ENCODE measurements around the gene FAM110A. TPM values are rescaled to one million over a fixed set of nuclear protein-coding genes. Genes with fewer than 3 reads are reported as not detected.
"Not testable (repeated sequence)": the region's sequence is repeated elsewhere in the genome, so short reads cannot be mapped to it uniquely, and the experiment has no call there.

FAM110A gene
- 1 to 10 TPM; 6.8 to 8.9 (median 7.9) TPM for total RNA-seq

DNA sequence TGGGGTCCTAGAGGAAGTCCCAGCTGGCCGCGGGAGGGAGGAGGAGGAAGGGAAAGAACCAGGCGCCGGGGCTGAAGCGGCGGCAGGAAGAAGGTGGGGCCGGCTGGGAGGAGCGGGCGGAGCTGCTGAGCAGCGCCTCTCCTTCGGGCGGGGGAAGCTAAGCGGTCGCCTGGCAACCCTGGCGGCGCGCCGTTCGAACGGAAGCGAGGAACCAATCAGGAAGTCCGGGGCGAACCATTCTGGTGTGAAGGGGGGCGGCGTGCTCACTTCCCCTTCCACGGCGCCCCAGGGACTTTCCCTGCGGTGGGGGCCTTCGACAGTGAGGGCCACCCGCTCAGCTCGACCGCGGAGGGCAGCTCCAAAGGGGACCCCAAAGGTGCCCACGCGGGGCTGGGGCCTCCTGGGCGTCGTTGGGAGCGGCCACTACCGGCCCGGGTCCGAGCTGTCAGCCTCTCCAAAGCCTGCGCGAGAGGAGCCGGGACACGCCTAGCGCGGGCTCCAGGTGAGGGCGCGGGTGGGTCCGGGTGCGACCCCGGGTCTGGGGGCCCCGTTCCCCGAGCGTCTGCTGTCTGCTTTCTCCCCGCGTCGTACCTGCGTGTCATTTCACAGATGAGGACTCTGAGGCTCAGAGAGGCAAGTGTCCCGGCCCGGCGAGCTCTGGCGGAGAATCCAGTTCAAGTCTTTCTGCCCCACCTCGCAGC, at the start of gene FAM110A:
Gene FAM110A (plus strand): TSS at position 266 of the 701 bp plus-strand sequence. CDS start 11,090 bp downstream, outside the sequence.
- Mint-ChIP-seq H3K4me3 (peak within 1 kb of the TSS; percentile 87), H3K4me1 (ENCODE audit: low read depth) (peaks cover 45% of the 10 kb centered on the region), H3K27me3 (ENCODE audit: low read depth) (no peaks in the 10 kb centered on the region), H3K9me3 (no peaks in the 10 kb centered on the region), H3K36me3 (ENCODE audit: insufficient read depth) (peaks cover 3% of the 10 kb centered on the region)
- ATAC-seq (peak; percentile 93 to 94), DNase-seq (peak; percentile 92)

DNA sequence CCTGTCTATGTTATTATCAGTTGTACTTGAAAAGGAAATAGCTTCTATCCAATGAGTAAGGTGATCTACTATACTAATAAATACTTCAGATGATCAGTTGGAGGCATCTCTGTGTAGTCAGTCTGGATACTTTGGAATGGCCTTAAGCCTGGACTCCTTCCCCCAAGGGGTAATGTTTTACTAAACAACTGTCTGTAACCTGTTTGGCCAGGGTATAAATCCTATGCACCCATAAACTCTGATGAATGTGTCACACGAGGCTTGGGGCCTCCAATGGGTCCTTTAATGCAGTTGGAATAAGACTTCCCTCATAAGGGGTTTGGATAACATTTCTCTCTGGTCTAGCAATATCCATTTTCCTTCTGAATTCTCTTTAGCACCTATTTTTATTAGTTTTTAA, 45.7 kb upstream of the FAM110A start:
- peaks cover 20% of the 10 kb centered on the region for H3K9me3 Mint-ChIP-seq
- H3K36me3 Mint-ChIP-seq (ENCODE audit: insufficient read depth), result peaks cover 2% of the 10 kb centered on the region
- no peak for DNase-seq
- H3K4me3 Mint-ChIP-seq, result no peak overlapping the region
- no peak for ATAC-seq
- peaks cover 30% of the 10 kb centered on the region for H3K27me3 Mint-ChIP-seq (ENCODE audit: low read depth)
- H3K4me1 Mint-ChIP-seq (ENCODE audit: low read depth), result no peaks in the 10 kb centered on the region

DNA sequence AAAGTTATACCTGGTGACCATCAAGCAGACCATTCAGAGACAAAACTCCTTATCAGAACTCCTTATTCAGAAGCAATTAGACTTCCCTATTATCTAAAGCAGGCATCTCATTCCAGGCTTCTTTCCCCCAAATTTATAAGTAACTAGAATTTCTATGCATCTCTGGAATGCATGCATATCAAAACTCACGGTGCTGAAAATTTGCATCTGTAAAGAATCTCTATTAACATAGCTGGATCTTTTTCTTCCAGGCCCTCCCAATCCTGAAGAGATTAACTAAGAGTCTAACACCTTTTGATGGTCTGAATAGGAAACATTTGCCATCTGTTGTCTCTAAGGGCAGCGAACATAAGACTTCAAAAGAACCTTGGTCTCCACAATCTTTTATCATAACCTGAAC, 42.5 kb upstream of the FAM110A start:
- H3K27me3 Mint-ChIP-seq (ENCODE audit: low read depth), result peaks cover 32% of the 10 kb centered on the region
- DNase-seq, result no peak
- no peaks in the 10 kb centered on the region for H3K36me3 Mint-ChIP-seq (ENCODE audit: insufficient read depth)
- no peak for ATAC-seq
- no peak overlapping the region for H3K4me3 Mint-ChIP-seq
- no peaks in the 10 kb centered on the region for H3K4me1 Mint-ChIP-seq (ENCODE audit: low read depth)
- peaks cover 5% of the 10 kb centered on the region for H3K9me3 Mint-ChIP-seq

DNA sequence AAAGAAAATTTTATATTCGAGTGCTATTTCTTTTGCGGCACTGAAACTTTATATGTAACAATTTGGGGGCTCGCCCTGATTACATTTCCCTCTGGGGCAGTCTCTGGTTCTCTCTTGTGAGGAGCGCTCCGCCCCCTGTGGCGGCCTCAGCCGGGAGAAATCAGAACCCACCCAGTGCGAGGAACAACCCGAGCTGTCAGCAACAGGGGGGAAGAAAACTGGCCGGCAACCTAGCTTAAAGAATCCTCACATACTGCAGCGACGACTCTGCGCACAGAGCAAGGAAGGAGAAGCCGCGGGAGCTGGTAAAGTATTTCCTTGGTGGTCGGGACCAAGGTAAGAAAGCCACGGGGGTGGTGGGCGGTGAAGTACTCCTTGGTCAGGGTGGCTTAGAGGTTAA, 41.3 kb upstream of the FAM110A start:
- Mint-ChIP-seq H3K36me3 (ENCODE audit: insufficient read depth) (no peaks in the 10 kb centered on the region), H3K27me3 (ENCODE audit: low read depth) (peaks cover 23% of the 10 kb centered on the region), H3K4me3 (no peak overlapping the region), H3K4me1 (ENCODE audit: low read depth) (no peaks in the 10 kb centered on the region), H3K9me3 (peaks cover 5% of the 10 kb centered on the region)
- DNase-seq (no peak), ATAC-seq (no peak)

DNA sequence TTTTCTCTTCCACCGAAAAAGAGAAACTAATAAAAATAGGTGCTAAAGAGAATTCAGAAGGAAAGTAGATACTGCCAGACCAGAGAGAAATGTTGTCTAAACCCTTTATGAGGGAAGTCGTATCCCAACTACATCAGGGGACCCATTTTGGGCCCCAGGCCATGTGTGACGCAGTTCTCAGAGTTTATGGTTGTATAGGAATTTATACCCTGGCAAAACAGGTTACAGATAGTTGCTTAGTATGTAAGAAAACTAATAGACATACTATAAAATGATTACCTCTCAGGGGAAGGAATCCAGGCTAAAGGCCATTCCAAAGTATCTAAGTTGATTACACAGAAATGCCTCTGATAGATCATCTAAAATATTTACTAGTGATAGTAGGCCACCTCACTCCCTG, 36.6 kb upstream of the FAM110A start:
- no peak for DNase-seq
- Mint-ChIP-seq H3K4me1 (ENCODE audit: low read depth) (no peaks in the 10 kb centered on the region), H3K4me3 (no peak overlapping the region), H3K36me3 (ENCODE audit: insufficient read depth) (no peaks in the 10 kb centered on the region), H3K9me3 (peaks cover 1% of the 10 kb centered on the region), H3K27me3 (ENCODE audit: low read depth) (peaks cover 20% of the 10 kb centered on the region)
- ATAC-seq, result no peak

DNA sequence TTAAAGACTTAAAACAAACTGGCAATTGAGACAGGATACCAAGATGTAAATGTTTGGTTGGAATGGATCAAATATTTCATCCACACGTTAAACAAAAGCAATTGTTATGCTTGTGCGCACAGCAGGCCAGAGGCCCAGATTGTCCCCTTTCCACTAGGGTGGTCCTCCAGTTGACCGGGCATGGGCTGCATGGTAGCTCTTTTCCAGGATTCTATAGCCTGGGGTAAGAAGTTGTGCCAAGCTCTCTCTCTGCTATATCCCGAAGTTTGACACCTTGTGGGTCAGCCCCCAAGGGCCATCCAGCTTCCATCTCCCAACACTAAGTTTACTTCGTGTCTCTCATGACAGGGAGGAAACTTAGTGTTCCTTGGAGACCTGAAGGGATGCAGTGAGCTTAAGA, 34.8 kb upstream of the FAM110A start:
- not testable (repeated sequence) for H3K36me3 Mint-ChIP-seq (ENCODE audit: insufficient read depth); DNase-seq; H3K9me3 Mint-ChIP-seq; H3K4me3 Mint-ChIP-seq; H3K4me1 Mint-ChIP-seq (ENCODE audit: low read depth); ATAC-seq
- H3K27me3 Mint-ChIP-seq (ENCODE audit: low read depth), result peaks cover 25% of the 10 kb centered on the region

DNA sequence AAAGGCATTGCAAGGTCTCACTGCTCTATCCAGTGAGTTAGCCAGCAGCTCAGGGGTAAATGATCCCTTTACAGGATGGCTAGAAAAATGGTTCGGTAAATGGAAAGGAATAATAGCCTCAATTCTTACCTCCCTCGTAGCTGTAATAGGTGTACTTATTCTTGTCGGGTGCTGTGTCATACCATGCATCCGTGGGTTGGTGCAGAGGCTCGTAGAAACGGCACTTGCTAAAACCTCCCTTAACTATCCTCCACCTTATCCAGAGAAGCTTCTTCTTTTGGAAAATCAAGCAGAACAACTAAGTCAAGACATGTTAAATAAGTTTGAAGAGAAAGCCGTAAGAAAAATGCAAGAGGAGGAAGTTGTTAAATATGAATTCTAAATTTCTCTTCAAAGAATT, 33.5 kb upstream of the FAM110A start:
- not testable (repeated sequence) for ATAC-seq; H3K9me3 Mint-ChIP-seq; H3K36me3 Mint-ChIP-seq (ENCODE audit: insufficient read depth); DNase-seq; H3K4me3 Mint-ChIP-seq; H3K4me1 Mint-ChIP-seq (ENCODE audit: low read depth)
- peaks cover 25% of the 10 kb centered on the region for H3K27me3 Mint-ChIP-seq (ENCODE audit: low read depth)

DNA sequence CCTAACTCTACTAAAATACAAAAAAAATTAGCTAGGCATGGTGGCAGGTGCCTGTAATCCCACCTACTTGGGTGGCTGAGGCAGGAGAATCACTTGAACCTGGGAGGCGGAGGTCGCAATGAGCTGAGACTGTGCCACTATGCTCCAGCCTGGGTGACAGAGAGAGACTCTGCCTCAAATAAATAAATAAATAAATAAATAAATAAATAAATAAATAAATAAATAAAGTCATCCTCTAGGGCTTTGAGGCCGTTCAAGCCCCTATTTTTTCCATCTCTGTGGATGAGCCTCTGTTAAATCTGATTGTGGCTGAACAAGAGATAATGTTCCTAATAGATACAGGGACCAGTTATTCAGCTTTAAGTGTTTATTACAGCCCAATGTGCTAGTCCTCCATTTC, 31.8 kb upstream of the FAM110A start:
- H3K36me3 Mint-ChIP-seq (ENCODE audit: insufficient read depth), result no peaks in the 10 kb centered on the region
- H3K27me3 Mint-ChIP-seq (ENCODE audit: low read depth), result peaks cover 25% of the 10 kb centered on the region
- no peak for ATAC-seq
- no peak for DNase-seq
- H3K4me1 Mint-ChIP-seq (ENCODE audit: low read depth), result no peaks in the 10 kb centered on the region
- H3K4me3 Mint-ChIP-seq, result no peak overlapping the region
- peaks cover 8% of the 10 kb centered on the region for H3K9me3 Mint-ChIP-seq

DNA sequence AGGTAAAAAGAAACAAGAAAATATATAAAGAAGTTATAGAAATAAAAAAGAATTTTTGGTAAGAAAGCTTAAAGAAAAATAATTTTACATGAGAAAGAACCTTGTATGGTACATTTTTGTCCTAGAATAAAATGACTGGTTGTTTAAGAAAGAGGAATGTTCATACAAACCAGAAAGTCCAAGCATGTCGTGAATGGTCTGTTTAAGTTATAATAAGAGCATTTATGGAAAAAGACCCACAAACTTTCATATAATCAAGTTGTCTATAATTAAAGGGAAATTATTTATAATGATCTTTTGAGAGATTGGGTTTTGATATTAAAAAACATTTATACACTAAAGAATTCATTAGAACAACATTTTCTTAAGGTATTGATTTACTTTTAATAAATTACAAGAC, 27.8 kb upstream of the FAM110A start:
- peaks cover 9% of the 10 kb centered on the region for H3K9me3 Mint-ChIP-seq
- peaks cover 21% of the 10 kb centered on the region for H3K27me3 Mint-ChIP-seq (ENCODE audit: low read depth)
- DNase-seq (no peak), ATAC-seq (no peak)
- no peak overlapping the region for H3K4me3 Mint-ChIP-seq
- H3K36me3 Mint-ChIP-seq (ENCODE audit: insufficient read depth), result no peaks in the 10 kb centered on the region
- H3K4me1 Mint-ChIP-seq (ENCODE audit: low read depth), result no peaks in the 10 kb centered on the region

DNA sequence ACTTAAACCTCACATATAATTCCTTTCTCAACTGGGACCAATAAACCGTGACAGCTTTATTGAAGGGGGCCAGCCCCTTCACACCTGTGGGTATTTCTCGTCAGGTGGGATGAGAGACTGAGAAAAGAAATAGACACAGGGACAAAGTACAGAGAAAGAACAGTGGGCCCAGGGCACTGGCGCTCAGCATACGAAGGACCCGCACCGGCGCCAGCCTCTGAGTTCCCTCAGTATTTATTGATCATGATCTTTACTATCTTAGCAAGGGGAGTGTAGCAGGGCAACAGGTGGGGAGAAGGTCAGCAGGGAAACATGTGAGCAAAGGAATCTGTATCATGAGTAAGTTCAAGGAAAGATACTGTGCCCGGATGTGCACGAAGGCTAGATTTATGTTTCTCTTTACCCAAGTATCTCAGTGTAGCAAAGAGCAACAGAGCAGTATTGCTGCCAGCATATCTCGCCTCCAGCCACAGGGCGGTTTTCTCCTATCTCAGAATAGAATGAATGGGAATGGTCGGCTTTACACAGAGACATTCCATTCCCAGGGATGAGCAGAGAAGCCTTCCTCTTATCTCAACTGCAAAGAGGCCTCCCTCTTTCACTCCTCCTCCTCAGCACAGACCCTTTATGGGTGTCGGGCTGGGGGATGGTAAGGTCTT, 21.6 kb upstream of the FAM110A start:
- H3K4me1 Mint-ChIP-seq (ENCODE audit: low read depth); ATAC-seq; H3K4me3 Mint-ChIP-seq; H3K36me3 Mint-ChIP-seq (ENCODE audit: insufficient read depth); DNase-seq; H3K9me3 Mint-ChIP-seq: not testable (repeated sequence)
- H3K27me3 Mint-ChIP-seq (ENCODE audit: low read depth), result peaks cover 42% of the 10 kb centered on the region

DNA sequence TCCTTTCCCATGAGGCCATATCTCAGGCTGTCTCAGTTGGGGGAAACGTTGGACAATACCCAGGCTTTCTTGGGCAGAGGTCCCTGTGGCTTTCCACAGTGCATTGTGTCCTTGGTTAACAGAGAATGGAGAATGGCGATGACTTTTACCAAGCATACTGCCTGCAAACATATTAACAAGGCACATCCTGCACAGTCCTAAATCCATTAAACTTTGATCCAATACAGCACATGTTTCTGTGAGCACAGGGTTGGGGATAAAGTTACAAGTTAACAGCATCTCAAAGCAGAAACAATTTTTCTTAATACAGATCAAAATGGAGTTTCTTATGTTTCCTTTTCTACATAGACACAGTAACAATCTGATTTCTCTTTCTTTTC, 21.1 kb upstream of the FAM110A start:
- H3K36me3 Mint-ChIP-seq (ENCODE audit: insufficient read depth); DNase-seq; H3K4me1 Mint-ChIP-seq (ENCODE audit: low read depth); ATAC-seq; H3K4me3 Mint-ChIP-seq; H3K9me3 Mint-ChIP-seq: not testable (repeated sequence)
- peaks cover 43% of the 10 kb centered on the region for H3K27me3 Mint-ChIP-seq (ENCODE audit: low read depth)

DNA sequence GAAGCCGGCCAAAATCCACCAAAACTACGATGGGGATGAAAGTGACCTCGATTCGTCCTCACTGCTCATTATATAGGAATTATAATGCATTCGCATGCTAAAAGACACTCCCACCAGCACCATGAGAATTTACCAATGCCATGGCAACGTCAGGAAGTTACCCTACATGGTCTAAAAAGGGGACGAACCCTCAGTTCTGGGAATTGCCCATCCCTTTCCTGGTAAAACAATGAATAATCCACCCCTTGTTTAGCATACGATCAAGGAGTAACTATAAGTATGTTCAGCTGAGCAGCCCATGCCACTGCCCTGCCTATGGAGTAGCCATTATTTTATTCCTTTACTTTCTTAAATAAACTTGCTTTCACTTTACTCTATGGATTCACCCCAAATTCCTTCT, 20.1 kb upstream of the FAM110A start:
- no peak for ATAC-seq
- H3K4me3 Mint-ChIP-seq, result no peak overlapping the region
- H3K9me3 Mint-ChIP-seq, result no peaks in the 10 kb centered on the region
- H3K27me3 Mint-ChIP-seq (ENCODE audit: low read depth), result peaks cover 43% of the 10 kb centered on the region
- no peak for DNase-seq
- H3K36me3 Mint-ChIP-seq (ENCODE audit: insufficient read depth), result no peaks in the 10 kb centered on the region
- H3K4me1 Mint-ChIP-seq (ENCODE audit: low read depth), result no peaks in the 10 kb centered on the region

DNA sequence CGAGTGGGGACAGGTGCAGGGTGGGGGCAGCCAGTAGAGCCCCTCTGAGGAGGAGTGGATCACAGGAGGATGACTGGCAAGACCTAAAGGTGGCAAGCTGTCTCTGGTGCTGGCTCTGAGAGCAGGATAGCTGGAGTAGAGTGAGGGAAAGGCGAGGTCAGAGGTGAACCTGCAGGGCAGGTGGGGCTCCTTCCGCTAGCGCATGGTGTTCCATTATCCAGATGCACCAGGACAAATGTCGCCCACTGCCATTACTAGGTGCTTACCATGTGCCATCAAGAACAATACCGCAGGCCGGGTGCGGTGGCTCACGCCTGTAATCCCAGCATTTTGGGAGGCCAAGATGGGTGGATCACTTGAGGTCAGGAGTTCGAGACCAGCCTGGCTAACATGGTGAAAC, 18.3 kb upstream of the FAM110A start:
- Mint-ChIP-seq H3K36me3 (ENCODE audit: insufficient read depth) (no peaks in the 10 kb centered on the region), H3K27me3 (ENCODE audit: low read depth) (peaks cover 37% of the 10 kb centered on the region), H3K4me1 (ENCODE audit: low read depth) (peaks cover 2% of the 10 kb centered on the region), H3K4me3 (no peak overlapping the region), H3K9me3 (no peaks in the 10 kb centered on the region)
- DNase-seq (no peak), ATAC-seq (no peak)

DNA sequence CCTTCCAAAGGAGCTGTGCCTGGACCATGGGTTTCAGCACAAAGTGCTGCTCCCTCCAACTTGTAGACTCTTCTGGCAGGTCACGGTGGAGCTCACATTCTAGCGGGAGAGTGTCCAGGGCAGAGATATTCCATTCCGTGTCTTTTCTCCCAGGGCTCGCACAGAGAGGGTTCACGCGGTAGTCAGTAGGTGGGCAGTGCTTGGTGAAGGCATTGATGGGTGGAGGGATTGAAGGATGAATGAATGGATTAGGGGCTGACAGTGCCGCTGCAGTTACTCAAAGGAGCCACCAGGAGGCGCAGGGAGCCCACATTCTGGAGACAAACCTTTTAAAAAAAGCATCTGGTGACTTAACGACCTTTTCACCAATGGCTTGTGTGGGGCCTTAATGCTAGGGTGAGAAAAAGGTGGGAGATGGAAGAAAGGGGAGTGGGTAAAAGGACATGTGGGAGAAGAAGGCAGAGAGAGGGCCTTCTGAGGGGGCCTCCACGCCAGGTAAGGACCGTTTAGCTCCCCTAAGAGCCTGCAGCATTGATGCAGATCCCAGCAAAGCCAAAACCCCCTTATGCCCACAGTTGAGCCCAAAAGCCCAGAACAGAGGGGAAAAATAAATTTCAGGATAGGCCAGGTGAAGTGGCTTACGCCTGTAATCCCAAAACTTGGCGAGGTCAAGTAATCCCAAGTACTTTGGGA, 17.5 kb upstream of the FAM110A start:
- no peaks in the 10 kb centered on the region for H3K9me3 Mint-ChIP-seq
- DNase-seq, result peak; percentile 68
- H3K27me3 Mint-ChIP-seq (ENCODE audit: low read depth), result peaks cover 30% of the 10 kb centered on the region
- no peak overlapping the region for H3K4me3 Mint-ChIP-seq
- no peaks in the 10 kb centered on the region for H3K36me3 Mint-ChIP-seq (ENCODE audit: insufficient read depth)
- peaks cover 2% of the 10 kb centered on the region for H3K4me1 Mint-ChIP-seq (ENCODE audit: low read depth)
- peak in 1 of 2 donors; percentile 63 for ATAC-seq
